Trophoblast cell (in vitro differentiated cells and primary cell): ENCODE data around the gene TSR1.
A peak's percentile ranks its signal among the peaks of the same experiment; 100 is the strongest.

Experiments
- DNase-seq, 2 donors: peaks; one replicate each; pipeline ENCODE4 v3.0.0-alpha.2; 2016
- H2AFZ ChIP-seq: 2 replicates; pipeline ENCODE4 v1.6.1; 2013; ENCODE audit warnings: low read length, moderate library complexity, mild to moderate bottlenecking; ENCODE audit not compliant: insufficient read depth, poor library complexity
- H2AK5ac ChIP-seq: 2 replicates; pipeline ENCODE4 v1.6.1; 2013; ENCODE audit warnings: mild to moderate bottlenecking, low read length
- H2BK120ac ChIP-seq: 2 replicates; pipeline ENCODE4 v1.6.1; 2013; ENCODE audit warnings: low read length, mild to moderate bottlenecking, moderate library complexity; ENCODE audit not compliant: insufficient read depth, poor library complexity
- H2BK12ac ChIP-seq: 2 replicates; pipeline ENCODE4 v1.6.1; 2013; ENCODE audit warnings: mild to moderate bottlenecking, low read length, moderate library complexity
- H2BK5ac ChIP-seq: 2 replicates; pipeline ENCODE4 v1.6.1; 2013; ENCODE audit warnings: low read length, low read depth, moderate library complexity, mild to moderate bottlenecking; ENCODE audit not compliant: poor library complexity
- H3K14ac ChIP-seq: 2 replicates; pipeline ENCODE4 v1.6.1; 2013; ENCODE audit warnings: mild to moderate bottlenecking, low read length
- H3K18ac ChIP-seq: 2 replicates; pipeline ENCODE4 v1.6.1; 2013; ENCODE audit warnings: mild to moderate bottlenecking, low read length
- H3K23ac ChIP-seq: 2 replicates; pipeline ENCODE4 v1.6.1; 2013; ENCODE audit warnings: low read length
- H3K27ac ChIP-seq: 2 replicates; pipeline ENCODE4 v1.5.1; 2013; ENCODE audit warnings: low read depth, mild to moderate bottlenecking, inconsistent platforms, low read length, moderate library complexity
- H3K27me3 ChIP-seq: 2 replicates; pipeline ENCODE4 v1.6.1; 2013; ENCODE audit warnings: inconsistent platforms, mild to moderate bottlenecking, low read length, moderate library complexity; ENCODE audit not compliant: insufficient read depth
- H3K36me3 ChIP-seq, 2 experiments: 1 replicate in 1 of 2; 2 replicates in 1 of 2; pipeline ENCODE4 v1.6.1; 2013; ENCODE audit warnings: low read length in 2 of 2, mild to moderate bottlenecking in 2 of 2, moderate library complexity in 1 of 2; ENCODE audit not compliant: insufficient read depth in 2 of 2, control insufficient read depth in 1 of 2
- H3K4ac ChIP-seq: 2 replicates; pipeline ENCODE4 v1.6.1; 2013; ENCODE audit warnings: low read depth, mild to moderate bottlenecking, low read length, moderate library complexity
- H3K4me1 ChIP-seq, 2 experiments: 1 replicate in 1 of 2; 2 replicates in 1 of 2; pipeline ENCODE4 v1.6.1; 2013; ENCODE audit warnings: low read length in 2 of 2, mild to moderate bottlenecking in 2 of 2, moderate library complexity in 1 of 2; ENCODE audit not compliant: insufficient read depth in 2 of 2, control insufficient read depth in 1 of 2
- H3K4me2 ChIP-seq: 2 replicates; pipeline ENCODE4 v1.6.1; 2013; ENCODE audit warnings: inconsistent platforms, mild to moderate bottlenecking, low read length, moderate library complexity
- H3K4me3 ChIP-seq: 2 replicates; pipeline ENCODE4 v1.5.1; 2013; ENCODE audit warnings: mild to moderate bottlenecking, low read depth, low read length, inconsistent platforms
- H3K79me1 ChIP-seq: one replicate; pipeline ENCODE4 v1.6.1; 2013; ENCODE audit warnings: low read length
- H3K79me2 ChIP-seq: 2 replicates; pipeline ENCODE4 v1.6.1; 2013; ENCODE audit warnings: low read length, mild to moderate bottlenecking; ENCODE audit not compliant: control insufficient read depth, insufficient read depth, poor library complexity
- H3K9ac ChIP-seq: 2 replicates; pipeline ENCODE4 v1.6.1; 2013; ENCODE audit warnings: mild to moderate bottlenecking, low read length
- H3K9me3 ChIP-seq: 2 replicates; pipeline ENCODE4 v1.6.1; 2013; ENCODE audit warnings: low read depth, mild to moderate bottlenecking, control low read depth, inconsistent platforms, low read length; ENCODE audit not compliant: insufficient read depth
- H4K12ac ChIP-seq: 2 replicates; pipeline ENCODE4 v1.6.1; 2013; ENCODE audit warnings: low read depth, mild to moderate bottlenecking, low read length, moderate library complexity
- H4K8ac ChIP-seq: 2 replicates; pipeline ENCODE4 v1.6.1; 2013; ENCODE audit warnings: low read depth, mild to moderate bottlenecking, low read length, moderate library complexity
- H4K91ac ChIP-seq: one replicate; pipeline ENCODE4 v1.6.1; 2013; ENCODE audit warnings: low read depth, mild to moderate bottlenecking, low read length, moderate library complexity
- WGBS: extraction: QIAGEN DNeasy Blood & Tissue Kit; methylation state at CpG from one replicate; pipeline ENCODE4 v1.1.7; 2013; ENCODE audit warnings: missing lambda C conversion rate; ENCODE audit not compliant: insufficient read length, insufficient coverage; ENCODE audit errors: extremely low coverage; 5-methylcytosine and 5-hydroxymethylcytosine counted together

The TSR1 gene

GRCh38 chr17:2378905-2379304 is 42.6 kb upstream of the TSR1 start:
- H3K9ac ChIP-seq: no peak overlapping the region
- H2BK12ac ChIP-seq: no peak overlapping the region
- H3K79me2 ChIP-seq: peaks cover 5% of the 10 kb centered on the region
- no peak overlapping the region for H2BK120ac ChIP-seq
- no peak overlapping the region for H2AFZ ChIP-seq
- DNase-seq: no peak
- H4K12ac ChIP-seq: no peak overlapping the region
- H3K4me1 ChIP-seq: peaks cover 57 to 67% of the 10 kb centered on the region in 2 experiments
- peaks cover 49% of the 10 kb centered on the region for H3K79me1 ChIP-seq
- no peak overlapping the region for H2BK5ac ChIP-seq
- WGBS: no CpG with 5 or more reads among the region's 11 CpGs
- H3K18ac ChIP-seq: no peak overlapping the region
- H3K4me2 ChIP-seq: no peak overlapping the region
- no peak overlapping the region for H3K4me3 ChIP-seq
- no peaks in the 10 kb centered on the region for H3K27me3 ChIP-seq
- no peak overlapping the region for H3K27ac ChIP-seq
- H2AK5ac ChIP-seq: no peak overlapping the region
- H3K14ac ChIP-seq: no peak overlapping the region
- no peak overlapping the region for H4K91ac ChIP-seq
- H4K8ac ChIP-seq: no peak overlapping the region
- H3K9me3 ChIP-seq: peaks cover 2% of the 10 kb centered on the region
- no peak overlapping the region for H3K4ac ChIP-seq
- peaks cover 37 to 43% of the 10 kb centered on the region in 2 experiments for H3K36me3 ChIP-seq
- H3K23ac ChIP-seq: no peak overlapping the region

GRCh38 chr17:2377659-2378058 is 41.4 kb upstream of the TSR1 start:
- no peak overlapping the region for H3K18ac ChIP-seq
- WGBS: no CpG with 5 or more reads among the region's 10 CpGs

GRCh38 chr17:2376107-2376506 is 39.9 kb upstream of the TSR1 start:
- H3K23ac ChIP-seq: no peak overlapping the region
- H3K4me2 ChIP-seq: no peak overlapping the region
- H3K14ac ChIP-seq: no peak overlapping the region
- no peak overlapping the region for H4K12ac ChIP-seq
- peak overlapping the region; percentile 57 for H2BK5ac ChIP-seq
- no peak overlapping the region for H2BK120ac ChIP-seq
- no peak for DNase-seq
- no peaks in the 10 kb centered on the region for H3K27me3 ChIP-seq
- H3K79me2 ChIP-seq: peaks cover under 1% of the 10 kb centered on the region
- no peak overlapping the region for H4K8ac ChIP-seq
- H2AK5ac ChIP-seq: no peak overlapping the region
- no peak overlapping the region for H3K4me3 ChIP-seq
- no peak overlapping the region for H3K18ac ChIP-seq
- H4K91ac ChIP-seq: peak overlapping the region; percentile 49
- peaks cover 55 to 60% of the 10 kb centered on the region in 2 experiments for H3K36me3 ChIP-seq
- peaks cover 35 to 43% of the 10 kb centered on the region in 2 experiments for H3K4me1 ChIP-seq
- H3K4ac ChIP-seq: no peak overlapping the region
- no peak overlapping the region for H2AFZ ChIP-seq
- no peak overlapping the region for H3K9ac ChIP-seq
- H3K79me1 ChIP-seq: peaks cover 28% of the 10 kb centered on the region
- no peak overlapping the region for H2BK12ac ChIP-seq
- no CpG with 5 or more reads among the region's 14 CpGs for WGBS
- peak overlapping the region; percentile 83 for H3K27ac ChIP-seq
- H3K9me3 ChIP-seq: peaks cover 5% of the 10 kb centered on the region

More at GRCh38 chr17:2377659-2378058, 41.4 kb upstream of the TSR1 start:
- Histone ChIP-seq H3K36me3 (peaks cover 47 to 54% of the 10 kb centered on the region in 2 experiments), H3K27ac (no peak overlapping the region), H3K79me2 (peaks cover 5% of the 10 kb centered on the region), H3K79me1 (peaks cover 41% of the 10 kb centered on the region), H3K23ac (no peak overlapping the region), H2AK5ac (no peak overlapping the region), H2BK5ac (no peak overlapping the region), H3K9me3 (peaks cover 5% of the 10 kb centered on the region), H4K91ac (no peak overlapping the region), H3K9ac (no peak overlapping the region), H3K27me3 (no peaks in the 10 kb centered on the region), H2BK120ac (no peak overlapping the region), H2AFZ (no peak overlapping the region), H2BK12ac (no peak overlapping the region), H4K12ac (no peak overlapping the region), H3K4me1 (peaks cover 49 to 57% of the 10 kb centered on the region in 2 experiments), H4K8ac (no peak overlapping the region), H3K4me3 (no peak overlapping the region), H3K4ac (no peak overlapping the region), H3K4me2 (no peak overlapping the region), H3K14ac (no peak overlapping the region)
- DNase-seq: no peak

DNA sequence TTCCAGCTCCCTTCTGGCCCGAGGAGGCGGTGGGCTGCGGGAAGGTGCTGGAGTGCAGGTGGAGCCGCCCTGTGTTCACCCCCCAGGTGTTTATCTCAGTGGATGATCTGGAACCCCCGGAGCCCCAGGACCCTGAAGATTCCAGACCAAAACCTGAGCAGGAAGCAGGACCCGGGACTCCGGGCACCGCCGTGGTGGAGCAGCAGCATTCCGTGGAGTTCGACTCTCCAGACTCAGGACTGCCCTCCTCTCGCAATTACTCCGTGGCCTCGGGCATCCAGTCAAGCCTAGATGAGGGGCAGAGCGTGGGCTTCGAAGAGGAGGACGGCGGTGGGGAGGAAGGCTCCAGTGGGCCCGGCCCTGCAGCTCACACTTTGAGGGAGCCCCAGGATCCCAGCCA is 39.1 kb upstream of the TSR1 start:
- WGBS: no CpG with 5 or more reads among the region's 19 CpGs
- H2BK5ac ChIP-seq: peak overlapping the region; percentile 57

More for the DNA sequence above, 39.1 kb upstream of the TSR1 start:
- Histone ChIP-seq H3K4ac (no peak overlapping the region), H3K4me2 (no peak overlapping the region), H3K4me3 (no peak overlapping the region), H4K12ac (no peak overlapping the region), H3K9ac (no peak overlapping the region), H3K4me1 (peaks cover 28 to 36% of the 10 kb centered on the region in 2 experiments), H3K79me2 (no peaks in the 10 kb centered on the region), H3K14ac (peak overlapping the region; percentile 51), H4K8ac (peak overlapping the region; percentile 18), H3K79me1 (peaks cover 21% of the 10 kb centered on the region), H3K36me3 (peaks cover 55 to 59% of the 10 kb centered on the region in 2 experiments), H3K23ac (no peak overlapping the region), H3K27me3 (no peaks in the 10 kb centered on the region), H3K9me3 (peaks cover 5% of the 10 kb centered on the region), H4K91ac (peak overlapping the region; percentile 49), H3K18ac (peak overlapping the region; percentile 23), H3K27ac (peak overlapping the region; percentile 83), H2BK12ac (no peak overlapping the region), H2BK120ac (peak overlapping the region; percentile 12), H2AK5ac (no peak overlapping the region), H2AFZ (no peak overlapping the region)
- peak; percentile 42 to 59 for DNase-seq
